ENCODE results near the gene CYP46A1.

Gene CYP46A1

GRCh38 chr14:99687284-99688209, 3.4 kb downstream of the CYP46A1 start:
- ChIA-PET POLR2A (no interaction called here), CTCF (interaction anchor here (0.7 to 2.9 kb wide), 16 partner anchors 8 to 218 kb away, joined by 3 to 17 read pairs (median 4); no protein-coding TSS in a partner anchor)
- no peak for DNase-seq (ENCODE audit: low read depth, low spot score)
- H3K4me3 ChIP-seq (ENCODE audit: low read depth, low read length): no peak overlapping the region
- TF ChIP-seq CTCF (IDR thresholded peaks at IDR 0.05; ENCODE audit: insufficient read depth, low read length, missing control alignments): peak; percentile 47

DNA sequence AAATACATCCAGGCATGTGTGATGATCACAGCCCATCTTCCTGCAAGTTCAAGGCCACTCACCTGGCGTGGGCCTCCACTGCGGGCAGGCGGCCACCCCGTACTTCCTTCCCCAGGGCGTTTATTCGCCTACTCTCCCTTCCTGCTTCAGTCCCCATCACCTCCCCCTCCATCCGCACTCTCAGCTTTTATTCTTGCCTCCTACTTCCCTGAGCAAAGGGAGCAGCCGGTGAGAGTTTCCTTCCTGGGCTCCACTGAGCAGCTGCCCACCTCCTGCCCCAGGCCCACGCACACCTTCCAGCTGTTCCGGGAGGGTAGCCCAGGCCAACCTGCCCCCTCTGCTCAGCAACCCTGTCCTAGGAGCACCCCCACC, 4.1 kb downstream of the CYP46A1 start:
- DNase-seq (ENCODE audit: low read depth, low spot score): no peak
- CTCF ChIA-PET: interaction anchor here (0.7 to 2.9 kb wide), 13 partner anchors 8 to 217 kb away, joined by 3 to 17 read pairs (median 4); no protein-coding TSS in a partner anchor
- POLR2A ChIA-PET: no interaction called here
- no peak for TF ChIP-seq CTCF (IDR thresholded peaks at IDR 0.05; ENCODE audit: insufficient read depth, low read length, missing control alignments)
- no peak overlapping the region for H3K4me3 ChIP-seq (ENCODE audit: low read depth, low read length)

DNA sequence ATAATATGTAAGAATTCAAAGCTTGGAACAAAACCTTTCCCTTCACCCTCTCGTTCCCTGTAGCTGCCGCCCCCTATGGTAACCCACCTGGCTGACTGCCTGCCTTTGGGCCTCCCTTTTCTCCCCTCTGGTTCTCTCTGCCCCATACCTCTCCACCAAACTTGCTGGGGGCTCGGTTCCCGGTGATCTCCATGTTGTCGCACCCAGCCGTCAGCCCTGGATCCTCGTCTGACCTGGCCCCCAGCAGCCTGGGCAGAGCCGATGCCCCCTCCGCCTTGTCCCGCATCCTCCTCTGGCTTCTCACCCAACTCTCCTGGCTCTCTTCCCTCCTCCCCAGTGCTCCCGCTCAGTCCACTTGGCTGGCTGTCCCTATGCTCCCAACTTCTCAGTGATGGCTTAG, 4.5 kb downstream of the CYP46A1 start:
- no peak overlapping the region for H3K4me3 ChIP-seq (ENCODE audit: low read depth, low read length)
- TF ChIP-seq CTCF (IDR thresholded peaks at IDR 0.05; ENCODE audit: insufficient read depth, low read length, missing control alignments): no peak
- CTCF ChIA-PET: interaction anchor here (0.7 to 2.9 kb wide), 13 partner anchors 8 to 217 kb away, joined by 3 to 17 read pairs (median 4); no protein-coding TSS in a partner anchor
- POLR2A ChIA-PET: no interaction called here
- DNase-seq (ENCODE audit: low read depth, low spot score): no peak

DNA sequence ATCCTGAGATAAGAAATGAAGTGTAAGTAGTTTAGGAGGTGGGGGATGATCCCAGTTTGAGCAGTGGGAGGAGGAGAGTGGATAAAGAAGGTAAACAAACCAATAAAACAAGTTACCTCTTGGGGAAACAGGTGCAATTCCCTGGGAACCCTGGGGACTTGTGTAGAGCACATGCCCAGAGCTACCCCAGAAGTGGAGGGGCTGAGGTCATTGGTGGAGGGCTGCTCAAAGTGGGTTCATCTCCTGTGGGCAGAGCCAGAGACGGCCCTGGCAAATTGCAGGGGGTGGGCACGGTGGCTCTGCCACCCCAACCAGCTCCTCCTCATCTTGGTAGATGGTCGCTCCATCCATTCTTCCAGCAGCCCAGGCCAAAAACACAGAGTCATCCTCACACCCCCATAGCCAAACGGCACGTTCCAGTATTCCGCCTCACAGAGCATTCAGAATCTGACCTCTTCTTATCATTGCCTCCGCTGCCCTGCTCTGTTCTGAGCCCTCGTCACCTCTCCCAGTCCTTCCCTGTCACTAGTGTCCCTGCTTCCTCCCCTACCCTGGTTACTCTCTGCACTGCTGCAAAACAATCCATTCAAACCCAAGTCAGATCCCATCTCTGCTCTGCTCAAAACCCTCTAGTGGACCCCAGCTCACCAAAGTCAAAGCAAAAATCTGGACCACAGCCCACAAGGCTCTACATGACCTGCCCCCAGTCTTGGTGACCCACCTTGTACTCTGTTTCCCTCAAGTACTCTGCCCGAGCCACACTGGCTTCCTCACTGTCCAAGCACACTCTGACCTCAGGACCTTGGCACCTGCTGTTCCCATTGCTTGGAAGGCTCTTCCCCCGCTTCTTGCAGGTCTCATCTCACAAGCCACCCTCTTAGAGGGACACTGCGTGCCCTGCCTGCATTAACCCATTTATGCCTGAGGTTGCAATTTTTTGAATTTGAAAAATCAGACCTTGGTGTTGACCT, 5.5 kb downstream of the CYP46A1 start:
- TF ChIP-seq CTCF (IDR thresholded peaks at IDR 0.05; ENCODE audit: insufficient read depth, low read length, missing control alignments): no peak
- ChIA-PET CTCF (interaction anchor here (0.9 to 2.9 kb wide), 8 partner anchors 9 to 210 kb away, joined by 3 to 17 read pairs (median 6); no protein-coding TSS in a partner anchor), POLR2A (no interaction called here)
- DNase-seq (ENCODE audit: low read depth, low spot score): no peak
- no peak overlapping the region for H3K4me3 ChIP-seq (ENCODE audit: low read depth, low read length)

DNA sequence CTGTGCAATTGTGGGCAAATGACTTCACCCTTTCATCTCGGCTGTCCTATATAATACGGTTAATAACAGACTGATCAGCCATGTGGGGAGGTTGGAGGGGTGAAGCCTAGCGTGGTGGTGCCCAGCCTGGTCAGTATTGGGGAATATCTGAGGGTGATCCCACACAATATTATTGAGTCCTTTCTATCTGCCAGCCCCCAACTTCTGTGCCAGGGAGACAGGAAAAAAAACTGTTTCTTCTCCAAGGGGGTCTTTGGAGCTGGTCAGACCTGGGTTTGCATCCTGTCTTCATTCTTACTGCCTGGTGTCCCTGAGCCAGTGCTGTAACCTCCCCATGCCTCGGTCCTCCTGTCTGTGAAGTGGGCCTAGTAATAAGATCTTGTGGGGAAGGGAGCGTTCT, 6.5 kb downstream of the CYP46A1 start:
- no peak for DNase-seq (ENCODE audit: low read depth, low spot score)
- TF ChIP-seq CTCF (IDR thresholded peaks at IDR 0.05; ENCODE audit: insufficient read depth, low read length, missing control alignments): no peak
- POLR2A ChIA-PET: no interaction called here
- H3K4me3 ChIP-seq (ENCODE audit: low read depth, low read length): no peak overlapping the region
- CTCF ChIA-PET: interaction anchor here (0.9 to 2.0 kb wide), 6 partner anchors 10 to 209 kb away, joined by 3 to 10 read pairs (median 4); no protein-coding TSS in a partner anchor

Measured in AG04449 (cell line).